Heart left ventricle (tissue), 16 donors: ENCODE data around the gene MRPL36. TPM values are rescaled to one million over a fixed set of nuclear protein-coding genes. Genes with fewer than 3 reads are reported as not detected.

ENCODE experiments used
- ATAC-seq, 4 donors: fragments of 200-7000 bp; cut with Tn5 transposase; one replicate each; pipeline ENCODE4 v1.9.1; 2020 to 2022; ENCODE audit warnings: moderate library complexity in 4 of 4, mild to moderate bottlenecking in 3 of 4, moderate number of reproducible peaks in 1 of 4
- DNase-seq, 5 donors: peaks; one replicate each; pipeline ENCODE4 v3.0.0-alpha.2; 2020
- H3K27ac ChIP-seq, 12 donors: fragments of 200-600 bp; sonication (generic) in 4 of 12; one replicate each; pipeline versions ENCODE4 v1.5.0 to v1.8.0; 2016 to 2022; ENCODE audit warnings: mild to moderate bottlenecking in 2 of 12
- H3K27me3 ChIP-seq, 9 donors: fragments of 200-600 bp; sonication (generic) in 2 of 9; one replicate each; pipeline versions ENCODE4 v1.5.1 to v1.8.0; 2016 to 2022; ENCODE audit warnings: mild to moderate bottlenecking in 3 of 9
- H3K36me3 ChIP-seq, 9 donors: fragments of 200-600 bp; sonication (generic) in 2 of 9; one replicate each; pipeline versions ENCODE4 v1.5.0 to v1.8.0; 2018 to 2022; ENCODE audit warnings: mild to moderate bottlenecking in 2 of 9
- H3K4me1 ChIP-seq, 12 donors: fragments of 200-600 bp; sonication (generic) in 4 of 12; one replicate each; pipeline versions ENCODE4 v1.5.0 to v1.8.0; 2016 to 2022; ENCODE audit warnings: mild to moderate bottlenecking in 3 of 12
- H3K4me3 ChIP-seq, 12 donors: fragments of 200-600 bp; sonication (generic) in 4 of 12; one replicate each; pipeline versions ENCODE4 v1.5.0 to v1.8.0; 2017 to 2022; ENCODE audit warnings: mild to moderate bottlenecking in 9 of 12, moderate library complexity in 4 of 12
- H3K9me3 ChIP-seq, 12 donors: fragments of 200-600 bp; sonication (generic) in 4 of 12; one replicate each; pipeline versions ENCODE4 v1.5.0 to v1.8.0; 2016 to 2022; ENCODE audit warnings: mild to moderate bottlenecking in 1 of 12
- POLR2A ChIP-seq, 2 donors: fragments of 450-650 bp; IDR thresholded peaks; one replicate each; pipeline ENCODE4 v1.6.1; 2017; ENCODE audit warnings: antibody characterized with exemption in 2 of 2, mild to moderate bottlenecking in 2 of 2, moderate library complexity in 2 of 2
- WGBS, 4 donors: extraction: QIAGEN DNeasy Blood & Tissue Kit in 2 of 4; methylation state at CpG; one replicate each; pipeline versions ENCODE4 v1.1.5 to v1.1.7; 2013 to 2018; 5-methylcytosine and 5-hydroxymethylcytosine counted together
- intact Hi-C, 10 donors: fragments of 100-400 bp; cut with DNase I; formaldehyde crosslinking; loops; one replicate each; pipeline versions ENCODE4 v1.11.1 to v1.14.2; 2022
- polyA plus RNA-seq, 2 donors: library from polyadenylated mRNA; stranded (reverse); fragments of 200-250 nt; gene quantifications; one replicate each; pipeline ENCODE4 v1.2.3, GENCODE V29; 2013
- total RNA-seq, 9 donors: library from RNA; depleted of rRNA in 2 of 9; stranded (reverse); fragments of >200 nt in 2 of 9; fragmentation: NEBNext Ultra II Directional in 3 of 9; extraction: Animal tissue kit (Norgen Biotek cat#: 25700) in 3 of 9; gene quantifications; one replicate each; pipeline versions ENCODE4 v1.1.0 to v1.2.4, GENCODE V29; 2016 to 2023
- TF ChIP-seq, protein P1 (sequence below), 12 donors: fragments of 200-600 bp; sonication (generic) in 4 of 12; IDR thresholded peaks; one replicate each; pipeline versions ENCODE4 v1.5.0 to v1.8.0; 2018 to 2022; ENCODE audit warnings: antibody characterized with exemption in 12 of 12, mild to moderate bottlenecking in 5 of 12
- donor health status: ischemic (EF 13 %, LVEDD 7.1; RV severe dilation, severe dysfunction).
- donor health status: healthy with polysubstance abuse.
- donor health status: DM: no; HTN: yes; CAD: no.
- donor health status: DM: no; HTN: no; CAD: no.
- donor health status: ischemic (EF 25% LVEDD 6.9; RV normal size, moderate dysfunction).
- donor health status: ischemic (EF 25% LVEDD 5.7; RV mildly dilated, moderate dysfunction).
- donor health status: healthy.
- donor health status: DM: yes; HTN: yes; CAD: no.
- donor health status: ischemic (EF 35%, LVEDD 5.7; RV mildly dilated, moderate dysfunction).
- donor health status: nonischemic (EF 11% LVEDD 7.7; RV severe dilation, severe dysfunction).
- donor health status: DM: yes; HTN: yes; CAD: no.
- donor health status: PGD.
- donor health status: ischemic (EF 29% LVEDD 5.4; RV normal size, mild dysfunction).
- donor health status: nonischemic (EF 23%, LVEDD 6.1; RV moderate dilation, normal function).

The MRPL36 gene
- total and polyA plus RNA-seq, 11 donors: 45.6 to 107 (median 56.4) TPM

DNA sequence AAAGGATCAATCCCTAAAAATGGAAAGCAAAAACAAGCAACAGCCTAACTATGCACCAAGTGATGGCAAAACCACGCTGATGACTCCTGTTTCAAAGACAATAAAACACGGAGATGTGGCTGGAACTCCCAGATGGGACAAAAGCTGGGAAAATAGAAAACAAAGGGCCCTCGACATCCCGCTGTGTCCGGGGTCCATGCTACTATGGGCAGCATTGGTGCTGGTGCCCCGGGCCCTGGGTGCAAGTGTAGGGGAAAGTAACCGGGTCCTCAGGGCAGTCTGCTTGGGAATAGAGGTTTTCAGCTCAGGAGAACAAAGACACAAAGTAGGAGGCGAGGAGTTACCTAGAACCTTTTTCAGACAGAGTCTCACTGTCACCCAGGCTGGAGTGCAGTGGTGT is 46.1 kb downstream of the MRPL36 start:
- Histone ChIP-seq H3K27me3 (peaks cover 0 to 14% (median 0%) of the 10 kb centered on the region in 9 donors), H3K4me3 (no peak overlapping the region), H3K27ac (no peak overlapping the region), H3K4me1 (no peaks in the 10 kb centered on the region), H3K9me3 (peaks cover 0 to 2% (median 0%) of the 10 kb centered on the region in 12 donors), H3K36me3 (no peaks in the 10 kb centered on the region)
- 71 to 89% (median 83%) methylated on average over 8 of the region's 8 CpGs for WGBS, 4 donors
- DNase-seq (peak in 2 of 5 donors; percentile 11 to 14), ATAC-seq (no peak)
- TF ChIP-seq, protein P1, sequence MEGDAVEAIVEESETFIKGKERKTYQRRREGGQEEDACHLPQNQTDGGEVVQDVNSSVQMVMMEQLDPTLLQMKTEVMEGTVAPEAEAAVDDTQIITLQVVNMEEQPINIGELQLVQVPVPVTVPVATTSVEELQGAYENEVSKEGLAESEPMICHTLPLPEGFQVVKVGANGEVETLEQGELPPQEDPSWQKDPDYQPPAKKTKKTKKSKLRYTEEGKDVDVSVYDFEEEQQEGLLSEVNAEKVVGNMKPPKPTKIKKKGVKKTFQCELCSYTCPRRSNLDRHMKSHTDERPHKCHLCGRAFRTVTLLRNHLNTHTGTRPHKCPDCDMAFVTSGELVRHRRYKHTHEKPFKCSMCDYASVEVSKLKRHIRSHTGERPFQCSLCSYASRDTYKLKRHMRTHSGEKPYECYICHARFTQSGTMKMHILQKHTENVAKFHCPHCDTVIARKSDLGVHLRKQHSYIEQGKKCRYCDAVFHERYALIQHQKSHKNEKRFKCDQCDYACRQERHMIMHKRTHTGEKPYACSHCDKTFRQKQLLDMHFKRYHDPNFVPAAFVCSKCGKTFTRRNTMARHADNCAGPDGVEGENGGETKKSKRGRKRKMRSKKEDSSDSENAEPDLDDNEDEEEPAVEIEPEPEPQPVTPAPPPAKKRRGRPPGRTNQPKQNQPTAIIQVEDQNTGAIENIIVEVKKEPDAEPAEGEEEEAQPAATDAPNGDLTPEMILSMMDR (IDR thresholded peaks at IDR 0.05): no peak
- no peak for TF ChIP-seq POLR2A (IDR thresholded peaks at IDR 0.05)
- intact Hi-C loops: no loop called here

DNA sequence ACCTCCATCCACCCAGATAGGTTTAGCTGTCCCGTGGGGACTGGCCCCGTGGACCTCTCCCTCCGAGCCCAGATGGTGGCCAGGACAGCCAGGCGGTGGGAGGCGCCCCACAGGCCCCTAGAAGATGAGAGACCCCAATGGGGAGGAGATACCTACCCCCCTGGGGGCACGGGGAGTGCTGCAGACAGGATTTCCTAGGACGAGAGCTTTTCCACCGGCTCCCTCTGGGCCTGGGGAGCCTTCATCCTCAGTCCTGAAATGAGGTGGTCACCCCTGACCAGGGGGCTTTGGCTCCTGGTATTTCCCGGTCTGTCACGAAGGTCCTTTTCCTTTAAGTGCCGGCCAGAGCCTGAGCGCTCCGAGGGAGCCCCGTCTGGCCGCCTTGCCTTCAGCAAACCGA is 46.8 kb downstream of the MRPL36 start:
- H3K4me1 ChIP-seq: no peaks in the 10 kb centered on the region
- no peak for ATAC-seq
- intact Hi-C loops: no loop called here
- no peak overlapping the region for H3K4me3 ChIP-seq
- no peaks in the 10 kb centered on the region for H3K9me3 ChIP-seq
- peaks cover 0 to 14% (median 0%) of the 10 kb centered on the region in 9 donors for H3K27me3 ChIP-seq
- no peaks in the 10 kb centered on the region for H3K36me3 ChIP-seq
- peak in 2 of 5 donors; percentile 11 to 23 for DNase-seq
- no peak overlapping the region for H3K27ac ChIP-seq
- TF ChIP-seq, protein P1 (IDR thresholded peaks at IDR 0.05): no peak
- WGBS, 4 donors: 71 to 79% (median 77%) methylated on average over 11 to 16 of the region's 16 CpGs

DNA sequence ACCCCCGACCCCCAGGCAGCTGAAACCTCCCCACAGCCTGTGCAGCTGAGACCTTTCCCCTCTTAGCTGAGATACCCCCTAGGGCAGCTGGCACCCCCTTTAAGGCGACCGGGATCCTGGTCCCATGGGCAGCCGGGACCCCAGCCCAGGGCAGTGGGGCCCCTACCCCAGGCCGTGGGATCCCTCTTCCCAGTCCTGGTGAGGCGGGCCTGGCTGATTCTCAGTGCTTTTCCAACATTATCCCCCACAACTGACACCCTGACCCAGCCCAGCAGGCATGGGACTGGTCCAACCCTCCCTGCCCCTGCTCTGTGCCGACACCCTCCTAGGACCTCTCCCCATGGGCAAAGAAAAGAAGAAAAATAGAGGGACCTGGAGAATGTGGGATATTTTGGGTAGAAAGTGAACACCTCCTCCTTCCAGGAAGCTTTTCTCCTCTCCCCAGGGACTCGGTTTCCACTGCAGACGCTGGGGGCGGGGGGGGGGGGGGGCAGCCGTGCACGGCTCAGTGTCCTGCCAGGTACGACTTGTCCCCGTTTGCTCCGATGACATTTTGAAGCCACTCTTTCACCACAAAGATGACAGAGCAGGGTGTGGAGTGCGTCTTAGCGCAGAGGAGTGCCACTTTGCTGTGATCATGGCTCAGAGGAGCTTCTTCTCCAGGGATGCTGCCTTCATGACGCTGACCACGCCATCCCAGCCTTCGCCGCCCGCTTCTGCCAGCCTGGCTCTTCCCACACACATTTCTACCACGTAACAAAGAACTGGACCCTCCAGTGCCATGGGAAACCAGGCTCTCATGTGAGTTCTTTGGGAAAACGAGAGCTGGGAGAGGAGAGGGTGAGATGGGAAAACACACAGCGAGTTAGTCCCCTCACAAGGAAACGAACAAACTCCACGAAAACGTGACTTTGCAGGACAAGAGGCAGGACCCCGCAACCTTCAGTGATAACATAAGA is 47.5 kb downstream of the MRPL36 start:
- Histone ChIP-seq H3K4me3 (no peak overlapping the region), H3K27me3 (peaks cover 0 to 14% (median 0%) of the 10 kb centered on the region in 9 donors), H3K27ac (no peak overlapping the region), H3K4me1 (no peaks in the 10 kb centered on the region), H3K9me3 (no peaks in the 10 kb centered on the region), H3K36me3 (no peaks in the 10 kb centered on the region)
- ATAC-seq (no peak), DNase-seq (peak in 2 of 5 donors; percentile 11 to 29)
- intact Hi-C loops: no loop called here
- 74 to 79% (median 76%) methylated on average over 27 to 29 of the region's 29 CpGs for WGBS, 4 donors
- TF ChIP-seq, protein P1 (IDR thresholded peaks at IDR 0.05): no peak
- TF ChIP-seq POLR2A (IDR thresholded peaks at IDR 0.05): no peak

DNA sequence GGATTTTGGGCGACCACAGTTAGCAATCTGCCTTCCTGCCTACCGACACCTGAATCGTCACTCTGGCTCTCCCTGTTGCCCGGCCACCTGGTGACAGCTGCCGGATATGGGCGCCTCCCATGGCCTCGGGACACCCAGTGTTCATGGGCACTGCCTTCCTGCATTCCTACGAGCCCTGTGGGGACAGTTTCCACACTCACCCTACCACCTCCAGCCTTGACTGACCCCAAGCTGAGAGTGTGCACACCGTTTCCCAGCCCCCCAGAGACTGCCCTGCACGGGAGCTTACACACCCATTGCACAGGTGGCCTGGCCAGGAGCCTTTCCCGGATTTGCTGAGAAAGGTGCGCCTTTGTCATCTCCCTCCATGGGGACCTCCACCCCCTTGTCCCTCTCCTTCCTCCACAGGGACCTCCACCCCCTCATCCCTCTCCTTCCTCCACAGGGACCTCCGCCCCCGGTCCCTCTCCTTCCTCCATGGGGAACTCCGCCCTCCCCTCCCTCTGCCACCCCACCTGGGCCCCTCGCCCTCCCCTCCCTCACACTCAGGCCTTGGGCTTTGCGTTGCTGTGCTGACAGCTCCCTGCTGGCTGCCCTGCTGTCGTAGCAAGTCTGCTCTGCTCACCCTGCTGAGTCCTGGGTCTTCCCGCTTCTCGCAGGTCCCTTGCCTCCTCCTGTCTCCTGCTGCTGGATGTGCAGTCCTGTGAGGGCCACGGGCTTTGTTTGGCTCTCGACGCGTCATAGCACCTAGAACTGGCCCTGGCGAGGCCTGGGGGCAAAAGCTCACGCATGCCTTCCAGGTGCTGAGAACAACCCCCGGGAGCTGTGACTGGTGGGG is 48.4 kb downstream of the MRPL36 start:
- no peaks in the 10 kb centered on the region for H3K9me3 ChIP-seq
- WGBS, 4 donors: 50 to 55% (median 53%) methylated on average over 24 to 27 of the region's 27 CpGs
- DNase-seq (peak in 3 of 5 donors; percentile 11 to 57 (median 20)), ATAC-seq (no peak)
- no peaks in the 10 kb centered on the region for H3K36me3 ChIP-seq
- H3K4me1 ChIP-seq: no peaks in the 10 kb centered on the region
- intact Hi-C loops: no loop called here
- H3K4me3 ChIP-seq: no peak overlapping the region
- H3K27me3 ChIP-seq: peaks cover 0 to 16% (median 0%) of the 10 kb centered on the region in 9 donors
- TF ChIP-seq, protein P1 (IDR thresholded peaks at IDR 0.05): no peak
- no peak for TF ChIP-seq POLR2A (IDR thresholded peaks at IDR 0.05)
- H3K27ac ChIP-seq: no peak overlapping the region
